Endothelial cell of umbilical vein (primary cell): ENCODE results near the gene PRKCD. TPM values are rescaled to one million over a fixed set of nuclear protein-coding genes. Genes with fewer than 3 reads are reported as not detected.

Experiments used
- BruUV-seq: library from RNA; stranded (reverse); fragments of 400-500 nt; replicated peaks from 2 replicates; lab custom pipeline; 2021; lab: Mats Ljungman, UMichigan
- CTCF ChIA-PET: fragments of 300-600, 350-600 bp; sonication (Branson Sonifier 250); formaldehyde crosslinking; loops from one replicate; lab custom pipeline; 2021; ENCODE audit warnings: antibody characterized with exemption, inconsistent platforms; lab: Charles Lee
- POLR2A ChIA-PET: fragments of 300-600, 350-600 bp; sonication (Branson Sonifier 250); formaldehyde crosslinking; loops from one replicate; lab custom pipeline; 2021; ENCODE audit warnings: antibody characterized with exemption, inconsistent platforms; lab: Charles Lee
- DNase-seq: peaks from one replicate; pipeline ENCODE4 v3.0.0-alpha.2; 2011; ENCODE audit warnings: low read depth, low spot score
- FAIRE-seq: peaks from 2 replicates; lab custom pipeline; 2011; peaks lifted over from hg19 to GRCh38; lab: Jason Lieb, UNC
- H2AFZ ChIP-seq: 2 replicates; pipeline ENCODE4 v1.6.0; 2012; ENCODE audit warnings: low read depth, low read length, control low read depth, inconsistent platforms
- H3K27ac ChIP-seq: 2 replicates; pipeline ENCODE4 v1.5.1; 2011; ENCODE audit warnings: low read depth, mild to moderate bottlenecking, control low read depth, low read length, moderate library complexity; ENCODE audit not compliant: insufficient read depth
- H3K27me3 ChIP-seq, 2 experiments: 2 replicates each; pipeline versions ENCODE4 v1.6.0 to v1.6.1; 2011; ENCODE audit warnings: low read length in 2 of 2, mixed read lengths in 1 of 2; ENCODE audit not compliant: control insufficient read depth in 2 of 2, insufficient read depth in 2 of 2
- H3K36me3 ChIP-seq, 2 experiments: 2 replicates in 1 of 2; 3 replicates in 1 of 2; pipeline ENCODE4 v1.5.1; 2011; ENCODE audit warnings: low read length in 2 of 2, mild to moderate bottlenecking in 1 of 2, moderate library complexity in 1 of 2; ENCODE audit not compliant: control insufficient read depth in 2 of 2, insufficient read depth in 2 of 2; ENCODE audit errors: extremely low read depth in 1 of 2
- H3K4me1 ChIP-seq: 3 replicates; pipeline ENCODE4 v1.5.1; 2011; ENCODE audit warnings: mild to moderate bottlenecking, low read length; ENCODE audit not compliant: control insufficient read depth, insufficient read depth; ENCODE audit errors: extremely low read depth
- H3K4me2 ChIP-seq: 2 replicates; pipeline ENCODE4 v1.6.1; 2011; ENCODE audit warnings: low read length, control low read depth, mixed read lengths; ENCODE audit not compliant: insufficient read depth
- H3K4me3 ChIP-seq, 3 experiments: fragments of 200-600 bp in 1 of 3; sonication (generic), shearing (Covaris generic) in 1 of 3; replicated peaks in 1 of 3; 2 replicates each; pipeline ENCODE4 v1.5.1; 2011 to 2016; ENCODE audit warnings: control low read depth in 3 of 3, low read length in 3 of 3, mild to moderate bottlenecking in 2 of 3, inconsistent platforms in 1 of 3, low read depth in 1 of 3, moderate library complexity in 1 of 3; ENCODE audit not compliant: insufficient read depth in 1 of 3
- H3K79me2 ChIP-seq: 2 replicates; pipeline ENCODE4 v1.6.0; 2012; ENCODE audit warnings: low read length, inconsistent platforms; ENCODE audit not compliant: control insufficient read depth, insufficient read depth
- H3K9ac ChIP-seq: replicated peaks from 2 replicates; pipeline ENCODE3; 2011; ENCODE audit warnings: low read length, control low read depth; ENCODE audit not compliant: insufficient read depth; ENCODE audit errors: extremely low read depth
- H3K9me1 ChIP-seq: replicated peaks from 3 replicates; pipeline ENCODE4 v1.6.0; 2011; ENCODE audit warnings: mild to moderate bottlenecking, low read length; ENCODE audit not compliant: control insufficient read depth, insufficient read depth; ENCODE audit errors: extremely low read depth
- H3K9me3 ChIP-seq: replicated peaks from 2 replicates; pipeline ENCODE4 v1.5.1; 2012; ENCODE audit warnings: low read length, inconsistent platforms; ENCODE audit not compliant: control insufficient read depth, insufficient read depth
- H4K20me1 ChIP-seq: replicated peaks from 2 replicates; pipeline ENCODE3; 2011; ENCODE audit warnings: mild to moderate bottlenecking, low read length; ENCODE audit not compliant: control insufficient read depth, insufficient read depth; ENCODE audit errors: extremely low read depth
- CTCF ChIP-seq, 2 donors: IDR thresholded peaks; 1 replicate in 1 of 2; 2 replicates in 1 of 2; pipeline ENCODE4 v1.5.1; 2011; ENCODE audit warnings: low read length in 2 of 2, mild to moderate bottlenecking in 2 of 2, moderate library complexity in 2 of 2, control low read depth in 1 of 2, inconsistent platforms in 1 of 2, low read depth in 1 of 2; ENCODE audit not compliant: insufficient read depth in 1 of 2; ENCODE audit errors: extremely low read depth in 1 of 2
- EZH2 ChIP-seq: IDR thresholded peaks from 2 replicates; pipeline ENCODE4 v1.6.1; 2012; ENCODE audit warnings: borderline replicate concordance, low read depth, mild to moderate bottlenecking, moderate library complexity, low read length, inconsistent platforms; ENCODE audit not compliant: severe bottlenecking
- FOS ChIP-seq: IDR thresholded peaks from 2 replicates; pipeline ENCODE4 v1.6.1; 2011; ENCODE audit warnings: mild to moderate bottlenecking, low read length, moderate library complexity, borderline replicate concordance; ENCODE audit not compliant: insufficient read depth
- GATA2 ChIP-seq: IDR thresholded peaks from 2 replicates; pipeline ENCODE4 v1.7.0; 2011; ENCODE audit warnings: low read depth, mild to moderate bottlenecking, moderate library complexity, mixed read lengths, low read length; ENCODE audit not compliant: insufficient read length, insufficient read depth
- JUN ChIP-seq: IDR thresholded peaks from 2 replicates; pipeline ENCODE4 v1.6.1; 2011; ENCODE audit warnings: borderline replicate concordance, low read depth; ENCODE audit not compliant: insufficient read length, insufficient read depth
- MAX ChIP-seq: IDR thresholded peaks from 2 replicates; pipeline ENCODE4 v1.6.1; 2011; ENCODE audit not compliant: insufficient read depth, insufficient read length
- MYC ChIP-seq: IDR thresholded peaks from one replicate; pipeline ENCODE4 v1.6.1; 2011; ENCODE audit warnings: mild to moderate bottlenecking, low read depth, low read length
- POLR2A ChIP-seq: IDR thresholded peaks from 2 replicates; pipeline ENCODE4 v1.6.1; 2012; ENCODE audit warnings: low read depth, mild to moderate bottlenecking, control low read depth, low read length
- POLR2AphosphoS5 ChIP-seq: IDR thresholded peaks from 2 replicates; pipeline ENCODE4 v1.6.1; 2012; ENCODE audit warnings: low read depth, mild to moderate bottlenecking, control low read depth, low read length, moderate library complexity; ENCODE audit not compliant: insufficient read depth
- dilution Hi-C: fragments of 300-500 bp; cut with MboI; formaldehyde crosslinking; loops from one replicate; pipeline ENCODE4 v1.15.0; 2019; ENCODE audit warnings: low sequenced_read_pairs; ENCODE audit not compliant: extremely low pct_ligation_motif_present
- intact Hi-C: fragments of 100-400 bp; cut with micrococcal nuclease; formaldehyde crosslinking; loops from one replicate; pipeline ENCODE4 v1.10.0; 2022
- polyA plus RNA-seq, 4 experiments: library from polyadenylated mRNA; depleted of rRNA in 3 of 4; stranded (reverse) in 3 of 4; unstranded in 1 of 4; fragments of >200 nt; gene quantifications; 2 replicates each; pipeline versions ENCODE4 v1.2.1 to v1.2.3, GENCODE V29; 2011 to 2012; ENCODE audit warnings: missing spikeins in 1 of 4
- total RNA-seq: library from RNA; stranded (reverse); gene quantifications from 2 replicates; pipeline ENCODE4 v1.2.3, GENCODE V29; 2021

Gene PRKCD
- total and polyA plus RNA-seq, 2 donors (not counting 3 experiments of a cell fraction or from before 2014, with no cell fraction given): 15.5 to 19.0 TPM

- ChIA-PET CTCF (interaction anchor here (5.1 to 8.0 kb wide), 2 partner anchors 23 to 60 kb away, joined by 34 to 199 read pairs; partner anchors contain the start of gene PRKCD), POLR2A (no interaction called here)
- intact Hi-C loops: no loop called here
- H3K27me3 ChIP-seq: no peaks in the 10 kb centered on the region
- H3K36me3 ChIP-seq: no peaks in the 10 kb centered on the region
- no TSS peak for BruUV-seq
- no peak overlapping the region for H3K9ac ChIP-seq
- H4K20me1 ChIP-seq: no peaks in the 10 kb centered on the region
- H3K9me3 ChIP-seq: no peaks in the 10 kb centered on the region
- H3K79me2 ChIP-seq: no peaks in the 10 kb centered on the region
- TF ChIP-seq MYC: no peak
- no peak for TF ChIP-seq POLR2A
- no peak for TF ChIP-seq GATA2
- TF ChIP-seq CTCF (IDR thresholded peaks at IDR 0.05; ENCODE audit: extremely low read depth in 1 of 2, insufficient read depth in 1 of 2, low read depth in 1 of 2, low read length in 2 of 2): no peak
- TF ChIP-seq JUN: no peak
- no peak for TF ChIP-seq MAX
- TF ChIP-seq POLR2AphosphoS5: no peak
- TF ChIP-seq FOS: no peak
- no peak for TF ChIP-seq EZH2
- no peak overlapping the region for H2AFZ ChIP-seq
- no peak overlapping the region for H3K4me2 ChIP-seq
- no peak overlapping the region for H3K27ac ChIP-seq
- dilution Hi-C loops: no loop called here
- FAIRE-seq: no peak
- no peaks in the 10 kb centered on the region for H3K9me1 ChIP-seq
- H3K4me3 ChIP-seq: no peak overlapping the region
- no peak for DNase-seq
- no peaks in the 10 kb centered on the region for H3K4me1 ChIP-seq
These were observed 23.8 kb upstream of the PRKCD start for GRCh38 chr3:53137221-53137620.
